ENCODE data around the gene ADCY3.
A peak's percentile ranks its signal among the peaks of the same experiment; 100 is the strongest.

ADCY3 gene

GRCh38 chr2:24886126-24886501, 33.9 kb downstream of the ADCY3 start:
- Mint-ChIP-seq H3K27me3 (ENCODE audit: low read depth) (no peaks in the 10 kb centered on the region), H3K4me3 (no peak overlapping the region), H3K36me3 (ENCODE audit: low read depth) (peaks cover 8% of the 10 kb centered on the region), H3K27ac (no peak overlapping the region), H3K9me3 (no peaks in the 10 kb centered on the region), H3K4me1 (ENCODE audit: low read depth) (peaks cover 19% of the 10 kb centered on the region)
- no peak for DNase-seq (ENCODE audit: low spot score)

DNA sequence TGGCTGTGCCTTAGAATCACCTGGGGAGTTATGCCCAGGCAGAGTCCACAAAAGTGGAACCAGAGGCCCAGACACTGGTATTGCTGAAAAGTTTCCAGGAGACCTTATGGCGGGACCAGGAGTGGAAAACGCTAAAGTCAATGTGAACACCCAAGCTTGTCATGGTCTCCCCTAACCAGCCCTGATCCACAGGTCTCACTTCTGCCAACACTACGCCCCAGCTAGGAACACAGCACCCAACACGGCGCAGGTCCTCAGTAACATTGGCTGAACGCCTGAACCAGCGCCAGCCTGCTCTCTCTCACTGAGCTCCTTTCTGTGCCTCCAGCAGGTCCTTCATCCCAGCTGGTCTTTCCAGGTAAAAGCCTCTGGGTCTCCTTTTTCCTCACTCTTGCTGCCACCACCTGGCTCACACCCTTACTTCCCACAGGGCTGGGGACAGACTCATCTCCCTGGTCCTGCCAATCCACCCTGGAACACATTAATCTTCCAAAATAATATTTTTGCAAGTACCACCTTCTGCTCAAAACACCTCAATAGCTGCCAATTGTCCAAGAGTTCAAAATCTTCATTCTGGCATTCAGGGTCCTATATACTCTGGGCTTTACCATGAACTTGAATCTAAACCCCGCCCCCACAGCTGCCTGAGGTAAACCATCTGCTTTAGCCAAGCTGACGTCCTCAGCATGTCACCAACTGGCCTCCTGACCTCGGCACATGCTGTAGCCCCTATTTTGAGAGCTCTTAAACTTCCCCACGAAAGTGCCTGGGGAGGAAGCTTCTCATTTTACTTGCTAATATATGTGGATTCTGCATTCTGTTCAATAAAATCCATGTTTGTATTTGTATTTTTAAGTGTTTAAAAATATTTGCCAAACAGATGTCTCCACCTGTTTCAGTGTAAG, 34.6 kb downstream of the ADCY3 start:
- Mint-ChIP-seq H3K36me3 (ENCODE audit: low read depth) (peaks cover 10% of the 10 kb centered on the region), H3K27ac (peak overlapping the region; percentile 40)

DNA sequence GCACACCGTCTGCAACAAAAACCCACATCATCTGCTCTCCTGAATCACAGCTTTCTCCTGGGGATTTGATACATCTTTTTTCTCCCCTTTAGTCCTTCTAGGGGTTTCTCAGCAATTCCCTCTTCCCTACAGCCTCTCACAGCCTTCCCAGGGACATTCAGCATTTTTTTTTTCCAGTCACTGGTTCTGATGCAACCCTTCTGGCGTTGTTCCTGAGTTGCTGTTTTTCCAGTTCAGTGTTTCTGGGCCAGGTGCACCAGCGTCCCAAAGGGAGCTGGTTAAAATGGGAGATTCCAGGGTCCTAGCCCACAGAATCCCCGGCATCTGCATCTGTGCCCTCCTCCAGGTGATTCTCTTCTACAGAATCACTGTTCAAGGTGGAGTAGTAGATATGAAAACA, 36.1 kb downstream of the ADCY3 start:
- H3K4me1 Mint-ChIP-seq (ENCODE audit: low read depth), result peaks cover 22% of the 10 kb centered on the region

More for the DNA sequence above, 34.6 kb downstream of the ADCY3 start:
- Mint-ChIP-seq H3K4me3 (no peak overlapping the region), H3K4me1 (ENCODE audit: low read depth) (peaks cover 22% of the 10 kb centered on the region), H3K9me3 (no peaks in the 10 kb centered on the region), H3K27me3 (ENCODE audit: low read depth) (no peaks in the 10 kb centered on the region)
- no peak for DNase-seq (ENCODE audit: low spot score)

DNA sequence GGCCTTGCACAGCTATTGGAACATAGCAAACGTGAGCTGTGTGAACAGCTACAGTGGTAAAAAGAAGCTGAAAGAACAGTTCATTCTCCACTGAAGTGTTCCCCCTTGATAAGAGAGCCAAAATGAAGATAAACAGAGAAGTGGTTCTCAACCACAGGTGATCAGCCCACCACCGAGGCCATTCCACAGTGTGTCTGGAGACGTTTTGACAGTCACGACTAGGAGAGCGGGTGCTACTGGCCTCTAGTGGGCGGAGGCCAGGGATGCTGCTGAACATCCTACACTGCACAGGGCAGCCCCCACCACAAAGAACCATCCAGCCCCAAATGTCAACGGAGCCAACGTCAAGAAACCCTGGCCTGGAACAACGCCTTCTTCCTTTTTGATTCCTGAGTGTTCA, 38.4 kb downstream of the ADCY3 start:
- peaks cover 1% of the 10 kb centered on the region for H3K36me3 Mint-ChIP-seq (ENCODE audit: low read depth)

More for the DNA sequence above, 36.1 kb downstream of the ADCY3 start:
- no peak for DNase-seq (ENCODE audit: low spot score)
- Mint-ChIP-seq H3K4me3 (no peak overlapping the region), H3K27ac (peak overlapping the region; percentile 39), H3K36me3 (ENCODE audit: low read depth) (peaks cover 7% of the 10 kb centered on the region), H3K9me3 (no peaks in the 10 kb centered on the region), H3K27me3 (ENCODE audit: low read depth) (no peaks in the 10 kb centered on the region)

GRCh38 chr2:24881158-24881557, 38.9 kb downstream of the ADCY3 start:
- H3K9me3 Mint-ChIP-seq, result no peaks in the 10 kb centered on the region
- H3K27ac Mint-ChIP-seq, result no peak overlapping the region
- H3K4me1 Mint-ChIP-seq (ENCODE audit: low read depth), result peaks cover 22% of the 10 kb centered on the region
- H3K27me3 Mint-ChIP-seq (ENCODE audit: low read depth), result no peaks in the 10 kb centered on the region
- no peak overlapping the region for H3K4me3 Mint-ChIP-seq
- no peak for DNase-seq (ENCODE audit: low spot score)
- peaks cover 1% of the 10 kb centered on the region for H3K36me3 Mint-ChIP-seq (ENCODE audit: low read depth)

More for the DNA sequence above, 38.4 kb downstream of the ADCY3 start:
- H3K27ac Mint-ChIP-seq, result no peak overlapping the region
- peaks cover 22% of the 10 kb centered on the region for H3K4me1 Mint-ChIP-seq (ENCODE audit: low read depth)
- H3K4me3 Mint-ChIP-seq, result no peak overlapping the region
- DNase-seq (ENCODE audit: low spot score), result no peak
- no peaks in the 10 kb centered on the region for H3K27me3 Mint-ChIP-seq (ENCODE audit: low read depth)
- H3K9me3 Mint-ChIP-seq, result no peaks in the 10 kb centered on the region

GRCh38 chr2:24878341-24878740, 41.7 kb downstream of the ADCY3 start:
- Mint-ChIP-seq H3K27me3 (ENCODE audit: low read depth) (no peaks in the 10 kb centered on the region), H3K27ac (no peak overlapping the region), H3K9me3 (no peaks in the 10 kb centered on the region), H3K4me1 (ENCODE audit: low read depth) (peaks cover 9% of the 10 kb centered on the region), H3K36me3 (ENCODE audit: low read depth) (peaks cover 1% of the 10 kb centered on the region), H3K4me3 (no peak overlapping the region)
- no peak for DNase-seq (ENCODE audit: low spot score)

- no peak overlapping the region for H3K4me3 Mint-ChIP-seq
- H3K4me1 Mint-ChIP-seq (ENCODE audit: low read depth), result peaks cover 6% of the 10 kb centered on the region
- no peak overlapping the region for H3K27ac Mint-ChIP-seq
Observed at GRCh38 chr2:24877646-24878045, 42.4 kb downstream of the ADCY3 start.

GRCh38 chr2:24877067-24877466, 43.0 kb downstream of the ADCY3 start:
- Mint-ChIP-seq H3K4me1 (ENCODE audit: low read depth) (peaks cover 6% of the 10 kb centered on the region), H3K36me3 (ENCODE audit: low read depth) (peaks cover 4% of the 10 kb centered on the region), H3K27me3 (ENCODE audit: low read depth) (no peaks in the 10 kb centered on the region), H3K27ac (no peak overlapping the region), H3K4me3 (no peak overlapping the region), H3K9me3 (no peaks in the 10 kb centered on the region)
- DNase-seq (ENCODE audit: low spot score), result no peak

More at GRCh38 chr2:24877646-24878045, 42.4 kb downstream of the ADCY3 start:
- no peak for DNase-seq (ENCODE audit: low spot score)
- H3K9me3 Mint-ChIP-seq, result no peaks in the 10 kb centered on the region
- peaks cover 1% of the 10 kb centered on the region for H3K36me3 Mint-ChIP-seq (ENCODE audit: low read depth)
- no peaks in the 10 kb centered on the region for H3K27me3 Mint-ChIP-seq (ENCODE audit: low read depth)

GRCh38 chr2:24875901-24876300, 44.1 kb downstream of the ADCY3 start:
- Mint-ChIP-seq H3K9me3 (no peaks in the 10 kb centered on the region), H3K4me3 (no peak overlapping the region), H3K36me3 (ENCODE audit: low read depth) (peaks cover 7% of the 10 kb centered on the region), H3K27me3 (ENCODE audit: low read depth) (no peaks in the 10 kb centered on the region), H3K27ac (no peak overlapping the region), H3K4me1 (ENCODE audit: low read depth) (peaks cover under 1% of the 10 kb centered on the region)
- DNase-seq (ENCODE audit: low spot score), result no peak

- Mint-ChIP-seq H3K4me1 (ENCODE audit: low read depth) (no peaks in the 10 kb centered on the region), H3K9me3 (no peaks in the 10 kb centered on the region), H3K27ac (no peak overlapping the region), H3K4me3 (no peak overlapping the region), H3K27me3 (ENCODE audit: low read depth) (no peaks in the 10 kb centered on the region), H3K36me3 (ENCODE audit: low read depth) (peaks cover 6% of the 10 kb centered on the region)
- no peak for DNase-seq (ENCODE audit: low spot score)
Observed at GRCh38 chr2:24875272-24875671, 44.8 kb downstream of the ADCY3 start.

DNA sequence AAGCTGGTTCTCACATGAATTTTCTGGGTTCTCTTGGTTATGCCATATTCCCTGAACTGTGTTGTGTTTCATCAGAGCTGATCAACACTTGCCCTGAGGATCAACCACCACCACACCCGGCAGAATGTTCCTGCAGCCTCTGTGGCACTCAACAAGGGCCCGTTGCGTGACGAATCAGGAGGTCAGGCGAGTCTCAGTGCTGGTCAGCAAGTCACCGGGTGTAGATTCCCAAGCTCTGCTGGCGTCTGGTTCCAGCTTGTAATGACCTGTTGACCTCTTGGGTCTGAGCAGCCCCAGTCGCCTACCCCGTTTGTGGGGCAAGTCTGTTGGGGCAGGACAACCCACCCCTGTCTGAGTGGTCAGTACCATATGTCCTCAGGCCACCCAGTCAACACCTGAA, 46.0 kb downstream of the ADCY3 start:
- DNase-seq (ENCODE audit: low spot score), result no peak
- no peak overlapping the region for H3K4me3 Mint-ChIP-seq
- no peak overlapping the region for H3K27ac Mint-ChIP-seq
- no peaks in the 10 kb centered on the region for H3K4me1 Mint-ChIP-seq (ENCODE audit: low read depth)
- H3K9me3 Mint-ChIP-seq, result no peaks in the 10 kb centered on the region
- H3K27me3 Mint-ChIP-seq (ENCODE audit: low read depth), result no peaks in the 10 kb centered on the region
- peaks cover 6% of the 10 kb centered on the region for H3K36me3 Mint-ChIP-seq (ENCODE audit: low read depth)

GRCh38 chr2:24873619-24874018, 46.4 kb downstream of the ADCY3 start:
- Mint-ChIP-seq H3K27ac (no peak overlapping the region), H3K9me3 (no peaks in the 10 kb centered on the region), H3K4me3 (no peak overlapping the region), H3K27me3 (ENCODE audit: low read depth) (no peaks in the 10 kb centered on the region), H3K36me3 (ENCODE audit: low read depth) (peaks cover 6% of the 10 kb centered on the region), H3K4me1 (ENCODE audit: low read depth) (no peaks in the 10 kb centered on the region)
- DNase-seq (ENCODE audit: low spot score), result no peak

DNA sequence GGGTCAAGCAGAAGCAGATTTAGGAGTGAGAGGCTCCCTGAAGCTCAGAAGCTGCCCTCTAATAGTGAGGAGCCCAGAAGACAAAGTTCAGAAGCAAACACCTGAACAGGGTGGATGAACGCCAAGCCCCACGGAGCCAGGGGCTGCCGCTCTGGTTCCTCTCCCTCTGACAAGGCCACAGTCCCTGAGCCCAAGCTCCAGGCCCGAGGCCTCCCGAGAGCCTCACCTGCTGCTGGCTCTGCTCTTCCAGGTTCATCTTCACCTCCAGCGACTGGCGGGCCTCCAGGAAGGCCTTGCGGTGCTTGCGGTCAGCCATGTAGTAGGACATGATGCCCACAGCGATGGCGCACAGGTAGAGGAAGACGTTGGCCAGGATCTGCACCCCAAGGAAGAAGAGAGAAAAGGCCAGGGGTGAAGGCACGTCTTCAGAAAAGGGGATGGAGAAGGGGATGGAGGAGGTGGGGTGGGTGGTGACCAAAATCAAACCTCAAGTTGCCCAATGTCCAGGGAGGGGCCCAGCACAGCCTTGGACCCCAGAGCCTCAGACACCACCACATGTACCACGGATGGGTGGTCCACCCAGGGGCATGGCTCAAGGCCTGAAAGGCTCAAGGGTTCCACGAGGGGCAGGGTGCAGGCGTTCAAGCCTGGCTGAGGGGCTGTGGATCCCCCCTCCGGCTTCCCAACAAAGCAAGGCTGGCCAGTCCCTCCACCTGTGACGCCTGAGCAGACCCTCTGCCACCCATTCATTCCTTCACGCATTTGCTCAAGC, 47.5 kb downstream of the ADCY3 start:
- Mint-ChIP-seq H3K36me3 (ENCODE audit: low read depth) (peaks cover 12% of the 10 kb centered on the region), H3K4me1 (ENCODE audit: low read depth) (peaks cover under 1% of the 10 kb centered on the region), H3K27ac (no peak overlapping the region), H3K27me3 (ENCODE audit: low read depth) (no peaks in the 10 kb centered on the region), H3K9me3 (no peaks in the 10 kb centered on the region), H3K4me3 (no peak overlapping the region)
- no peak for DNase-seq (ENCODE audit: low spot score)

GRCh38 chr2:24871852-24872333, 48.1 kb downstream of the ADCY3 start:
- peak overlapping the region; percentile 43 for H3K27ac Mint-ChIP-seq
- no peak overlapping the region for H3K4me3 Mint-ChIP-seq
- H3K9me3 Mint-ChIP-seq, result no peaks in the 10 kb centered on the region
- peaks cover 3% of the 10 kb centered on the region for H3K4me1 Mint-ChIP-seq (ENCODE audit: low read depth)
- DNase-seq (ENCODE audit: low spot score), result no peak
- peaks cover 16% of the 10 kb centered on the region for H3K36me3 Mint-ChIP-seq (ENCODE audit: low read depth)
- H3K27me3 Mint-ChIP-seq (ENCODE audit: low read depth), result no peaks in the 10 kb centered on the region
